GM18502 (cell line): ENCODE data around the gene FZR1.
A peak's percentile ranks its signal among the peaks of the same experiment; 100 is the strongest.

Source experiments
- ATAC-seq: cut with Tn5 transposase; IDR thresholded peaks from one replicate; pipeline ENCODE4 v1.9.1; 2021; ENCODE audit warnings: mild to moderate bottlenecking; ENCODE audit not compliant: unreplicated experiment, poor library complexity

FZR1 gene

DNA sequence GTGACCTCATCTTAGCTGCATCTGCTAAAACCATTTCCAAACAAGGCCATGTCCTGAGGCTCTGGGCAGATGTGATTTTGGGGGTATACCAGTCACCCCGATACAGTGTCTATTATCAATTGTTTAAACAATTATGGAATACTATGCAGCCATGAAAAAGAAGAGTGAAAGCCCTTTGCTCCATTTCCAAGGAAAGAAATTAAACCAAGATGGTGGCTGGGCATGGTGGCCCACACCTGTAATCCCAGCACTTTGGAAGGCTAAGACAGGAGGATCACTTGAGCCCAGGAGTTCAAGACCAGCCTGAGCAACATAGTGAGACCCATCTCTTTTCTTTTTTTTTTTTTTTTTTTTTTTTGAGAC, 33.6 kb downstream of the FZR1 start:
- no peak for ATAC-seq

DNA sequence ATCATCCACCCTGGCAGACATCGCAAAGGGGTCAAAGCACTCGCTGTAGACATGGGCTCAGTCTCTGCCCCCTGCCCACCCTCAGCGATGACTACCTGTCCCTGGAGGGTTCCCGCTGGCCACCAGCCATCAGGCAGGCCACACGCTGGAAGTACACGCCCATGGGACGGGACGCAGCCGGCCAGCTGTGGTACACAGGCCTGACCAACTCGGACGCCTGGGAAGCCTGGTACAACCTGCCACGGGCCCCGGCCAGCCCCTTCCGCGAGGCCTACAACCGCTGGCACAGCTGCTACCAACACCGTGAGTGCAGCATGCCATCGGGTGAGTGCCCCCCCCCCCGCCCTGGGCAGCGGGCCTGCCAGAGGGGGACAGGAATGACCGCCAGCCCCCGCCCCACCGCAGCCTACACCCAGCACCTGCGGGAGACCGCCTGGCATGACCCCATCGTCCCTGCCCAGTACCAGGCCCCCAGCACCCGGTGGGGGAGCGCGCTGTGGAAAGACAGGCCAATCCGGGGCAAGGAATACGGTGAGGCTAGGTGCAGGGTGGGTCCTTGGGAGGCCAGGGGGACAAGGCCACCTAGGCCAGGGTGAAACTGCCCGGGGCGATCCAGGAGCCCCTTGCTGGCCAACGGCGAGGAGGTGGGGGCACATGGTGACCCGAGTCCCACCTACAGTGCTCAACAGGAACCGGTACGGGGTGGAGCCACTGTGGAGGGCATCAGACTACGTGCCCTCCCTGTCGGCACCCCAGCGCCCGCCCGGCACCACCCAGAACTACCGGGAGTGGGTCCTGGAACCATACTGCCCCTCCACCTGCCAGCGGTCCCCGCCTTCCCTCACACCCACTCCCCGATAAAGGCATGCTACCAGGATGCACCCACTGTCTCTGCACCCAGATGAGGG, 37.3 kb downstream of the FZR1 start:
- no peak for ATAC-seq

DNA sequence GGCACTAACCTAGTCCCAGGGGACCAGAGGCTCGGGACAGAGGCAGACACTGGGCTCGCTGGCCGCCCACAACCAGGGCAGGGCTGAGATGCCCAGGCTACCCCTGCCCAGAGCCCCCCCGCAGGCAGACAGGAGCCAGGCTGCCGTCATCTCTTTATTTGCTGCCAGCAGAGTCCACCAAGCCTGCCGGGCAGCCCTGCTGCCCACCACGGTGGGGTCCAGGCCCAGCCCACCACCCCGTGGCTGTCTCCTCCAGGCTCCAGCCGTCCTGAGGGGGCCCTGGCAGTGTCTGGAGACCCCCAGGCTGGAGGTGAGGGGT, 37.9 kb downstream of the FZR1 start:
- no peak for ATAC-seq

DNA sequence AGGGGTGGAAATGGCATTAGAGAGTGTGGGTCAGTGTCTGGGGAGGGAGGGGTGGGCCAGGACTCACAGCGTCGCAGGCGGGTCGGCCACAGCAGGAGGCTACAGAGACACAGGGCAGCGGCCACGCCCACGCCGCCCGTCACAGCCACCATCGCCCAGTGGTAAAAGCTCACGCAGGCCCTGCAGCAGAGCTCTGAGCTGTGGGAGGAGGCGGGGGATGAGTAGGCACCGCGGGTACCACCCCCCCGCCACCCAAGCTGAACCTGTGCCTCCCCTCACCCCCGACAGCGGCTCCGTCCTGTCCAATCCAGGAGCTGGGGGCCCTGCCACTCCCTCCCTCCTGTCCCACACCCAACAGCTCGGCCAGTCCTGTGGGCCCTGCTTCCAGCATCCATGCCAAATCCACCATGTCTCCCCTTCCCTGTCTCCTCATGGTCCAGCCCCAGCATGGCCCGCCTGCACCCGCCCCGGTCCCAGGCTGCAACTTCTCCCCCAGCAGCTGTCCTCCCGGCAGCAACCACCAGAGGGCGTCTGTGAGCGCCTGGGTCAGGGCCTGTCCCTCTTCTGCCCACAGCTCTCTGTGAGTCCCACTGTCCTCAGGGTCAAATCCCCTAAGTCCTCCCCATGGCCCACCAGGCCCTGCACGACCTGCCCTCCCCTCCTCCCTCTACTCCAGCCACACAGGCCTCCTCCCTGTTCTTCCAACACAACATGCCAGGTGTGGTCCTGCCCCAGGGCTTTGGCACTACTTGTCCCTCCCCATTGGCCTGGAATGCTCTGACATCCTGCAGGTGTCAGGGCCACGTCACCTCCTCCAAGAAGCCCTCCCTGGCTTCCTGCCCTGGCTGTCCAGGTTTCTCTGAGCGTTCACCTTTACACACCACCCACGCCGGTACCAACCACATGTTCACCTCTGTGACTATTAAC, 38.9 kb downstream of the FZR1 start:
- no peak for ATAC-seq

DNA sequence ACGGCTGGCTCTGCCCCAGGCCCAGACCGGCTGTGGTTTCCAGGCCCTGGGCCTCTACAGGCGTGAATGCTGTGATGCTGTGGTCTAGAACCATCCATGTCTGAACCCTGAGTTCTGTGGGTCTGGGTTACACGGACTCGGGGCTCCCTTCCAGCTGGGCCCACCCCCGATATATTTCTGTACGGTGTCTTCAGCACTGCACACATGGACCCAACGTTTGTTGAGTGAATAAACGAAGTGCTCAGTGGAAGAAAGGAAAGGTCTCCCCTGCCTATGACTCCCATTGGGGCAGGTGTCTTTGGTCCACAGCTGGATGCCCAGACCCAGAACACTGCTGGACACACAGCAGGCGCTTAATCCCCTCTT, 39.5 kb downstream of the FZR1 start:
- no peak for ATAC-seq

DNA sequence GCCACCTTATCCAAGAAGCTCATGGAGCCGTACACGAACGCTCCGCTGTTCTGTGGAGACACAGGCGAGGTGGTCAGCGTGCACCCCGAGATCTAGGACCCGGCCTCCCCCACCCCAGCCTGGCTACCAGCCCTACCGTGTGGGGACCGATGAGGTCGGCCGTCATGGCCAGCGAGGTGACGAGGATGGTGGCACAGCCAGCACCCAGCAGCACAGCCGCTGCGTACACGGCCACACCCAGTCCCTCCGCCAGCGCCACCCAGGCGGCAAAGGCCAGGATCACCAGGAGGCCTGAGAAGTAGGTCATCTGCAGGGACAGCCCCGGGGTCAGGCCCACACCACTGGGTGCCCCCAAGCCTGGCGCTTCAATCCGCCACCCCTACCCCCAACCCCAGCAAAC, 40.0 kb downstream of the FZR1 start:
- no peak for ATAC-seq

DNA sequence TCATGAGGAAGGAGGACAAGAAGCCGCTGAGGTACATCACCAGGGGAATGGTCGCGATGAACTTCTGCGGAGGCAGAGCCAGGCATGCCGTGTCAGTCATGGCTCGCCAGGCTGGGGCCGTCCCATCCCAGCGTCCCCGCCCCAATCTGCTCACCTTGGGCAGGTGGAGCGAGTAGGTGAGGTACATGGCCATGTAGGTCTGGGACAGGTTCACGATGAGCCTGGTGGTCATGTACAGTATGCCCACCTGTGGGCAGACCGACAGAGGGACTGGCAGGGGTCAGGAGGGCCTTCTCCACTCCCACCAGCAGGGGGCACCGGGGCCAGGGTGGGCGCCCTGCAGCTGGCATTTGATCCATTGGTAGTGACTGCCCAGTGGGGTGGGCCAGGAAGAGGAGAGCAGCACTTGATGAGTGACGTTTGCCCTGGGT, 41.2 kb downstream of the FZR1 start:
- no peak for ATAC-seq

DNA sequence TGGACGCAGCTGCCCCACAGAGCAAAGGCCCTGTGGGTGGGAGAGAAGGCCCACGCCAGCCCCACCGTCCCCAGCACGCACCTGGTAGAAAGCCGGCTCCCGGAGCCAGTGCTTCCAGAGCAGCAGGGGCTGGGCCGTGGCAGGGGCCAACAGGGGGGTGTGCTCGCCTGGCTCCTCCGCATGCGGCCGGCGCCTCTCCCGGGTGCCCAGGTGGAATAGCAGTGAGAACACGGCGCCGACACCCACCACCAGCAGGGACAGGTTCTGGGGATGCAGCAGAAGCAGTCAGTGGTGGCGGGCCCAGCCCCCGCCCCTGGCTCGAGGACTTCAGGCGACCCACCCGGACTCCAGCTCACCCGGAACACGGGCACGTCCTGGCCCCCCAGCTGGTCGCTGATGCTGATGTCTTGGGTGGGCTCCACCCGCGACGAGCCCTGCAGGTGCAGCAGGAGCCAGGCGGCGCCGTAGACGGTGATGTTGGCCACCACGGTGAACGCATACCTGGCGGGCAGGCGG, 41.7 kb downstream of the FZR1 start:
- no peak for ATAC-seq

DNA sequence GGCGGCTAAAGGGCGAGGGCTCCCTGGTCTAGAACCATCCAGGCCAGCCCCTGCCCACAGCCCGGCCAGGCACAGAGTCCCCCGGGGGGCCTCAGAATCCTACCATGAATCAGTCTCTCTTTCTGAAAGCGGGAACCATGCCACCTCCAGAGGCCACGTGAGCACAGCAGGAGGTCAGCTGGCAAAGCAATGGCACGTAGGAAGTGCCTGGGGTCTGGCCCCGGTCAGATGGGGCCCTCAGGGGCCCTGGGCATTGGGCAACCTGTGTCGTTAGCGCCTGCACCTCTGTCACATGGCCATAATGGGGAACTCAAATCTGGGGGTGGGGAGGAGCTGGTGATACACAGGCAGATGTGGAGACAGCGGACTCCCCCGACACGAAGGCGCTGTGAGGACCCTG, 42.5 kb downstream of the FZR1 start:
- ATAC-seq = no peak

DNA sequence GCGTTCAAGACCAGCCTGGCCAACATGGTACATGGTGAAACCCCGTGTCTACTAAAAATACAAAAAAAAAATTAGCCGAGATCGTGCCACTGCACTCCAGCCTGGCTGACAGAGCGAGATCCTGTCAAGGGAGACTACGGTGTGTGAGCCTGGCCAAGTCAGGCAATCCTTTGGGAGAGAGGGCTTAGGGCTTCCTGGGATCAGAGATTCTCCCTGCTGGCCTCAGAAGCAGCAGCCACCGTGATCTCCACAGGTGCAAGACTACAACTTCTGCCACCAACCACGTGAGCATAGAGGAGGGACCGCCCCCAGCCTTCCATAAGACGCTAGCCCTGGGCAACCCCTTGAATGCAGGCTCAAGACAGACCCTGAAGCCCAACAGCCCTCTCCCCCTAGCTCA, 43.7 kb downstream of the FZR1 start:
- ATAC-seq = no peak

DNA sequence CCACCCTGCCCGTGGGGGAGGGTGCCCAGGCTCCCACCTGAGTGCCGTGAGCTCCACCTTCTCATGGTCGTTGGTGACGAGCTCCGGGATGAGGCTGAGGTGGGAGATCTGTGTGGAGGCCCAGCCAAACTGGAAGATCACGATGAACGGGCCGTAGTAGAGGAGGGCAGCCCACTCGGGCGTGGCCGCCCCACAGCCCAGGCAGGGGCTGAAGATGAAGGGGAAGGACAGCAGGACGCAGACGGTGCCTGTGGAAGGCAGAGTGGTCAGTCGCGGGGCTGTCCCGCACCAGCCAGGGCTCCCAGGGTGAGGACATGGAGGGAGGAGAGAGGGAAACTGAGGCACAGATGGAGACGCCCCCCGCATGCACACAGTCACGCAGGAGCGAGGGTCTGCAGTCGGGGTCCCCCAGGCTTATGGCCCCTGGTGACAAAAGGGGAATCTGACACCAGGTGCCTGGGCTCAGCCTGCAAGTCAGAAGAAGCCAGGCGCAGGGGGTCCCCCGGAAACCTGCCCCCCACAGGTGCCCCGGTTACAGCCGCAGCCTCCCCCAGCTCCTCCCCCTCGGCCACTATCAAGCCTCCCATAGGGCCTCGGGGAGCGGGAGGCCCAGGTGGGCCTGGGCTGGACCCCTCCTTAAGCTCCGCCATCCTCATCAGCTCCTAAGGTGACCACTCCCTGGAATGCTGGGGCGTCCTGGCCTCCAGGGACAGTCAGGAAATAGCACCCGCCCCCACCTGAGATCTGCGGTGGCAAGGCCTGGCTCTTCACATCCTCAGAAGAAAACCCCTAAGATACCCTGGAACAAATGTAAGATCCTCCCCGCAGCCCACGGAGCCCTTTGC, 45.1 kb downstream of the FZR1 start:
- ATAC-seq = no peak

DNA sequence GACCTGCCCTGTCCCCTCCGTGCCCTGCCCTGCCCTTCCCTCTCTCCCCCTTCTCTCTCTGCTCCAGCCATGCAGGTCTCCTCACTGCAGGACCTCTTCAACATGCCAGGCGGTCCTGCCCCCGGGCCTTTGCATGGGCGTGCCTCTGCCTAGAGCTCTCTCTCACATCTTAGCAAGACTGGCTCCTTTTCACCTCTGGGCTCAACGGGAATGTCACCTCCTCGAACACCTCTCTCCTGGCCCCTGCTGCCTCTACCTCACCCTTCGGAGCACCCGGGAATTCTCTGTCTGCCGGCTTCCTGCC, 45.6 kb downstream of the FZR1 start:
- ATAC-seq = no peak

DNA sequence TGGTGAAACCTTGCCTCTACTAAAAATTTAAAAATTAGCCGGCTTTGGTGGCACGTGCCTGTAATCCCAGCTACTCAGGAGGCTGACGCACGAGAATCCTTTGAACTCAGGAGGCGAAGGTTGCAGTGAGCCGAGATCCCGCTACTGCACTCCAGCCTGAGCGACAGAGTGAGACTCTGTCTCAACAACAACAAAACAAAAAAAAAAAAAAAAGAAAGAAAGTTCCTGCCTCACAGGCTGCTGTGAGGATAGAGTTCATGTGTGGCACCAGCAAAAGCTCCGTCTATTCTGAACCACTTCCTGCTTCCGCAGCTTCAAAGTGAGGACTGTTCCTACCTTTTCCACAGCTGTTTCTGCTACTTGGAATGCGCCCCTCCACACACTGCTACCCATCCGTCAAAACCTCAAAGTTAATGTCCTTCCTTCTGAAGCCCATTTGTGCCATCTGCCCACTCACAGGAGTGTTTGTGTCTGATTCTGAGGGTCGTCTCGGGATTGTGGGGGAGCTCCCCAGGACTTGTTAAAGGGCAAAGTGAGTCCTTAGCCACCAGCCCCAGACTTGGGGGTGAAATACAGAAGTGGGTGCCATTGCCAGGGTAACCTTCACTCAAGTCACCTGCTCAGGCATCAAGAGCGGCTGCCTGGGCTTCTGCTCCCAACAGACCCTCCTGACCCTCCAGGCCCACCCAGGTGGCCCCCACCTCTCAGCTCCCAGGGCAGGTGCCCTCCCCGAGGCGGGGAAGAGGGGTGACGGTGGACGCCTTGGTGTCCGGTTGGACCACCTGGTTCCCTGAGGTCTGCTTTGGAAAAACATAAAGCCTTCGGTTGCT, 48.4 kb downstream of the FZR1 start:
- no peak for ATAC-seq

DNA sequence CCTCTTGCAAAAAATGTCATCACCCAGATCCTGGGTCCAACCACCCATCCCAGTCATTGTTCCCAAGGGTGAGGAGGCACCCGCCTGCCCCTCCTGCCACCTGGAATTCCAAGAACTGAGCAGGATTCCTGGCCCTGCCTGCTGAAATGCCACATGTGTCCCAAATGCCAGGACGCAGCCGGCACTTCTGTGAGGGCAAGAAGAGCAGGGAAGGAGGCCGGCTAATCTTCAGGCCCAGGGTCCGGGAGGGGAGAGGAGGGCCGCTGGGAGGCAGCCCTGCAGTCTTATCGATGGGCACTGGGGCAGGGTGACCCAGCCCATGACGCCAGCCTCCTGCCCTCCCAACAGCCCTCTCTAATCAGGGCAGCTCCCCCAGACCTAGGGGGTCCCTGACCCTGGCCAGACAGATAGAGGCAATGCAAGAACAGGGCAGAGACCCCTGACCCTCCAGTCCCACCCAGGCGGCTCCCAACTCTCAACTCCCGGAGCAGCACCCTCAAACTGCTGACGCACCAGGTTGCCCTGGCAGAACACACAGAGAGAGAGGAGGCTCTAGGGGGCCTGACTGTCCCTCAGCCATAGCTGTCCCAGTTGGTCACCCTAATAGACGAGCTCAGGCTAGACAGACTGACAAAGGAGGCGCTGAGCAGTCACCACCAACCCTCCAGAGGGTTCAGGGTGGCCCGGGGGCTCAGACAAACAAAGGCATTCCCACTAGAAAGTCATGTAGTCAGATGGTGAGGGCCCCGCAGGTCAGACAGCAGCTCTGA, 49.7 kb downstream of the FZR1 start:
- ATAC-seq = no peak

DNA sequence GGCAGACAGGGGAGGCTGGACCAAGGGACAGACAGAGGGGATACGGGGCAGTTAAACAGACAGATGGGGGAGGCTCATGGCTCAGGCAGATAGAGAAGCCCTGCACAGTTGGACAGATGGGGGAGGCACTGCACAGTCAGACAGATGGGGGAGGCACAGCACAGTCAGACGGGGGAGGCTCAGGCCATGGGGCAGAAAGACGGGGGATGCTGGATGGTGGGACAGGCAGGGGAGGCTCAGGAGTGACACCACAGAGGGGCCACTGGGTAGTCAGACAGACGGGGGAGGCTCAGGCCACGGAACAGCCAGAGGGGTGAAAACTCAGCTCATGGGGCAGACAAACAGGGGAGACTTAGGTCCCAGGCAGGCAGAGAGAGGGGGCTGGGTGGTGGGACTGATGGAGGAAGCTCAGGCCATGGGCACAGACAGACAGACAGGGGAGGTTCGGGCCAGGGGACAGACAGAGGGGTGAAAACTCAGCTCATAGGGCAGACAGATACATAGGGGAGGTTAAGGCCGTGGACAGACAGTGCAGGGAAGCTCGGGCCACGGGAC, 50.4 kb downstream of the FZR1 start:
- no peak for ATAC-seq

DNA sequence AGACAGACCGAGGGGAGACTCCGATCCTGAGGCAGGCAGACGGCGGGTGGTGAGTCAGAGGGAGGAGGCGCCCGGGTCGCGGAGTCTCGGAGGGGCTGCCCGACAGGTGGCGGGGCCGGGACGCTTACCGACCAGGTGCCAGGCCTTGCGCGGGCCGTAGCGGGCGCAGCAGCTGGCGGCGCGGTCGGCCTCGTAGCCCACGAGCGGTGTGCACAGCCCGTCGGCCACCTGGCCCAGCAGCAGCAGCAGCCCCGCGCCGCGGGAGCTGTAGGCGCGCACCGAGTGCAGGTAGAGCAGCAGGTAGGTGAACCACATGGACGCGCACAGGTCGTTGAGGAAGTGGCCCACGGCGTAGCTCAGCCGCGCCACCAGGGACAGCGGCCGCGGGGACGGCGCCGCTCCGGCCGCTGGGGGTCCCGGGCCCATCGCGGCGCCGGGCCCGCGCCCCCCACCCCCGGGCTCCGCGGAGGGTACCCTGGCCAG, 50.9 kb downstream of the FZR1 start:
- peak; percentile 9 for ATAC-seq

DNA sequence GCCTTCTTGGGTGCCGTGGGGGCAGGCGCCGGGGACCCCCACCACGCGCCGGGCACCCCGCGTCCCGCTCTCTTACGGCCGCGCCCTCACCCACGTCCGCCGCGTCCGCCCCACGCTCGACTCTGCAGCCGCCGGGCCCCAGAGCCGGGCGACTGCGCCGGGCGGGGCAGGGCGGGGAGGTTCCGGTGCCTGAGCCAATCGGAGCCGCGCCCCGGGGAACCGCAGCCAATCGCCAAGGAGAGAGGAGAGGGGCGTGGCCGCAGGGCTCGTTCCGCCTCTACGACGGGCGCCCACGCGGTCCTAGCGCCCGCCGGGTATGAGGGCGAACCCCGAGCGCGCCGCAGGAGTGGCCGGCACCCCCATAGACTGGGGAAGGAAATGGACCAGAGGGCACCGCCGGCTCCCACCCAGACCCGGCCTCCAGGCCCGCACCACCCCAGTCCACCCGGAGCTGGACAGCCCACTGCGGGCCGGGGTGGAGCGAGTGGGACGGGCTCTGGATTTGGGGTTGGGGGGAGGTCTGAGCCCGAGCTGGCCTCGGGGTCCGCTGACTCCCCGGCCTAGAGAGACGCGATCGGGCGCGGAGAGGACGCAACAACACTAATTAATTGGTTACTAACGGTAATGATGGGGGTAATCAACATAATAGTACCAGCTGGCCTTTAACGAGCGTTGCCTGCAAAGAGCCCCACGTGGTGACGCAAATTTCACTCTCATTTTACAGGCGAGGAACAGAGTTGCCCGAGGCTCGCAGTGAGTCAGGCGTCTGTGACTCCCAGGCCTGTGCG, 51.5 kb downstream of the FZR1 start, which contains the start of gene MFSD12:
MFSD12 (minus strand) TSS at position 126 of the 788 bp plus-strand sequence. CDS start 183 bp downstream, outside the sequence.
- ATAC-seq = peak; percentile 78
